Measurements from ENCODE around the gene FBXO31. TPM values are rescaled to one million over a fixed set of nuclear protein-coding genes. Genes with fewer than 3 reads are reported as not detected.
A peak's percentile ranks its signal among the peaks of the same experiment; 100 is the strongest.

FBXO31 gene
- total and polyA plus RNA-seq, 2 of the 13 experiments (the other 11 are each of a cell fraction or from before 2014, with no cell fraction given), result 92.4 to 101 TPM

DNA sequence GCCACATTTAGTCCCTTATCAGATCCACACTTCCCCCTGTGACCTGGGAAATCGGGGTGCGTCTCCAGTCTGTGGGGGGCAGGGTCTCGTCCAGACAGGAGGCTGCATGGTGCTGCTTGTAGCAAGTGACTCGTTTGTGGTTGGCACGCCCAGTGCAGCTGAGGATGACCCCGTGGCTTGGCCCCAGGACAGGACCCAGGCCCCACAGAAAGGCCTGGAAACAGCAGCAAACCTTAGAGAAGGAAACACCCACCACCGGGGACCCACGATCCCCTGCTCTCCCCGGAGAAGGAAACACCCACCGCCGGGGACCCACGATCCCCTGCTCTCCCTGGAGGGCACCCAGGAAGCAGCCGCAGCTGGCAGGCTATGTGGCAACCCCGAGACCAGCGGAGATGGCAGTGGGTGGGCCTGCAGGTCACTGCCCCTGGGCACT, 58.1 kb downstream of the FBXO31 start (continued):
- TF ChIP-seq, protein P1, sequence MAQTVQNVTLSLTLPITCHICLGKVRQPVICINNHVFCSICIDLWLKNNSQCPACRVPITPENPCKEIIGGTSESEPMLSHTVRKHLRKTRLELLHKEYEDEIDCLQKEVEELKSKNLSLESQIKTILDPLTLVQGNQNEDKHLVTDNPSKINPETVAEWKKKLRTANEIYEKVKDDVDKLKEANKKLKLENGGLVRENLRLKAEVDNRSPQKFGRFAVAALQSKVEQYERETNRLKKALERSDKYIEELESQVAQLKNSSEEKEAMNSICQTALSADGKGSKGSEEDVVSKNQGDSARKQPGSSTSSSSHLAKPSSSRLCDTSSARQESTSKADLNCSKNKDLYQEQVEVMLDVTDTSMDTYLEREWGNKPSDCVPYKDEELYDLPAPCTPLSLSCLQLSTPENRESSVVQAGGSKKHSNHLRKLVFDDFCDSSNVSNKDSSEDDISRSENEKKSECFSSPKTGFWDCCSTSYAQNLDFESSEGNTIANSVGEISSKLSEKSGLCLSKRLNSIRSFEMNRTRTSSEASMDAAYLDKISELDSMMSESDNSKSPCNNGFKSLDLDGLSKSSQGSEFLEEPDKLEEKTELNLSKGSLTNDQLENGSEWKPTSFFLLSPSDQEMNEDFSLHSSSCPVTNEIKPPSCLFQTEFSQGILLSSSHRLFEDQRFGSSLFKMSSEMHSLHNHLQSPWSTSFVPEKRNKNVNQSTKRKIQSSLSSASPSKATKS (CRISPR knock-in tag; IDR thresholded peaks at IDR 0.05), result no peak
- TF ChIP-seq PHF5A (CRISPR knock-in tag; IDR thresholded peaks at IDR 0.05; ENCODE audit: low read depth, unreplicated experiment), result no peak
- TF ChIP-seq, protein P2, sequence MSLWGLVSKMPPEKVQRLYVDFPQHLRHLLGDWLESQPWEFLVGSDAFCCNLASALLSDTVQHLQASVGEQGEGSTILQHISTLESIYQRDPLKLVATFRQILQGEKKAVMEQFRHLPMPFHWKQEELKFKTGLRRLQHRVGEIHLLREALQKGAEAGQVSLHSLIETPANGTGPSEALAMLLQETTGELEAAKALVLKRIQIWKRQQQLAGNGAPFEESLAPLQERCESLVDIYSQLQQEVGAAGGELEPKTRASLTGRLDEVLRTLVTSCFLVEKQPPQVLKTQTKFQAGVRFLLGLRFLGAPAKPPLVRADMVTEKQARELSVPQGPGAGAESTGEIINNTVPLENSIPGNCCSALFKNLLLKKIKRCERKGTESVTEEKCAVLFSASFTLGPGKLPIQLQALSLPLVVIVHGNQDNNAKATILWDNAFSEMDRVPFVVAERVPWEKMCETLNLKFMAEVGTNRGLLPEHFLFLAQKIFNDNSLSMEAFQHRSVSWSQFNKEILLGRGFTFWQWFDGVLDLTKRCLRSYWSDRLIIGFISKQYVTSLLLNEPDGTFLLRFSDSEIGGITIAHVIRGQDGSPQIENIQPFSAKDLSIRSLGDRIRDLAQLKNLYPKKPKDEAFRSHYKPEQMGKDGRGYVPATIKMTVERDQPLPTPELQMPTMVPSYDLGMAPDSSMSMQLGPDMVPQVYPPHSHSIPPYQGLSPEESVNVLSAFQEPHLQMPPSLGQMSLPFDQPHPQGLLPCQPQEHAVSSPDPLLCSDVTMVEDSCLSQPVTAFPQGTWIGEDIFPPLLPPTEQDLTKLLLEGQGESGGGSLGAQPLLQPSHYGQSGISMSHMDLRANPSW (CRISPR knock-in tag; IDR thresholded peaks at IDR 0.05; ENCODE audit: borderline replicate concordance), result no peak
- TF ChIP-seq ZNF160 (CRISPR knock-in tag; IDR thresholded peaks at IDR 0.05), result no peak
- TF ChIP-seq HMG20B (CRISPR knock-in tag; conservative IDR thresholded peaks at IDR 0.05), result no peak
- TF ChIP-seq ZNF10 (CRISPR knock-in tag; IDR thresholded peaks at IDR 0.05; ENCODE audit: borderline replicate concordance, low read depth), result no peak
- 0 out of 2 replicates have a peak, but pooled peaks have one; percentile 1 for TF ChIP-seq ZNF230 (CRISPR knock-in tag; IDR thresholded peaks at IDR 0.05)
- TF ChIP-seq BRCA1 (CRISPR knock-in tag; IDR thresholded peaks at IDR 0.05), result no peak
- no peak for TF ChIP-seq ZNF589 (CRISPR knock-in tag; conservative IDR thresholded peaks at IDR 0.05)
- TF ChIP-seq ZNF430 (CRISPR knock-in tag; IDR thresholded peaks at IDR 0.05), result no peak
- no peak for TF ChIP-seq RARG (CRISPR knock-in tag; IDR thresholded peaks at IDR 0.05; ENCODE audit: low read depth)
- TF ChIP-seq ZNF605 (CRISPR knock-in tag; IDR thresholded peaks at IDR 0.05), result 0 out of 2 replicates have a peak, but pooled peaks have one; percentile 25
- TF ChIP-seq, protein P3, sequence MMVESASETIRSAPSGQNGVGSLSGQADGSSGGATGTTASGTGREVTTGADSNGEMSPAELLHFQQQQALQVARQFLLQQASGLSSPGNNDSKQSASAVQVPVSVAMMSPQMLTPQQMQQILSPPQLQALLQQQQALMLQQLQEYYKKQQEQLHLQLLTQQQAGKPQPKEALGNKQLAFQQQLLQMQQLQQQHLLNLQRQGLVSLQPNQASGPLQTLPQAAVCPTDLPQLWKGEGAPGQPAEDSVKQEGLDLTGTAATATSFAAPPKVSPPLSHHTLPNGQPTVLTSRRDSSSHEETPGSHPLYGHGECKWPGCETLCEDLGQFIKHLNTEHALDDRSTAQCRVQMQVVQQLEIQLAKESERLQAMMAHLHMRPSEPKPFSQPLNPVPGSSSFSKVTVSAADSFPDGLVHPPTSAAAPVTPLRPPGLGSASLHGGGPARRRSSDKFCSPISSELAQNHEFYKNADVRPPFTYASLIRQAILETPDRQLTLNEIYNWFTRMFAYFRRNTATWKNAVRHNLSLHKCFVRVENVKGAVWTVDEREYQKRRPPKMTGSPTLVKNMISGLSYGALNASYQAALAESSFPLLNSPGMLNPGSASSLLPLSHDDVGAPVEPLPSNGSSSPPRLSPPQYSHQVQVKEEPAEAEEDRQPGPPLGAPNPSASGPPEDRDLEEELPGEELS (CRISPR knock-in tag; IDR thresholded peaks at IDR 0.05), result no peak
- peak; percentile 87 for TF ChIP-seq AGO2 (optimal IDR thresholded peaks at IDR 0.05; ENCODE audit: low read depth, low read length)
- TF ChIP-seq ZNF282 (IDR thresholded peaks at IDR 0.05; ENCODE audit: partially characterized antibody), result no peak
- TF ChIP-seq ZNF878 (CRISPR knock-in tag; IDR thresholded peaks at IDR 0.05), result no peak
- no peak for TF ChIP-seq ZNF75D (CRISPR knock-in tag; IDR thresholded peaks at IDR 0.05; ENCODE audit: borderline replicate concordance)
- TF ChIP-seq ZFAT (CRISPR knock-in tag; conservative IDR thresholded peaks at IDR 0.05), result no peak
- 0 out of 2 replicates have a peak, but pooled peaks have one; percentile 24 for TF ChIP-seq POLR2AphosphoS2 (IDR thresholded peaks at IDR 0.05; ENCODE audit: low read depth, low read length)
- TF ChIP-seq RBM22 (optimal IDR thresholded peaks at IDR 0.05; ENCODE audit: low read length), result peak; percentile 11
- no peak for TF ChIP-seq ZNF761 (CRISPR knock-in tag; conservative IDR thresholded peaks at IDR 0.05)
- TF ChIP-seq ZNF468 (CRISPR knock-in tag; IDR thresholded peaks at IDR 0.05), result no peak
- TF ChIP-seq ZNF562 (CRISPR knock-in tag; IDR thresholded peaks at IDR 0.05; ENCODE audit: borderline replicate concordance), result no peak
- no peak for TF ChIP-seq ZNF431 (CRISPR knock-in tag; IDR thresholded peaks at IDR 0.05; ENCODE audit: borderline replicate concordance, low read depth)
- TF ChIP-seq MXI1 (IDR thresholded peaks at IDR 0.05; ENCODE audit: borderline replicate concordance, low read depth, low read length), result no peak
- no peak for TF ChIP-seq ZFP37 (CRISPR knock-in tag; IDR thresholded peaks at IDR 0.05; ENCODE audit: borderline replicate concordance)

Measured in HepG2 (cell line).